ENCODE measurements around the gene DSE.

DNA sequence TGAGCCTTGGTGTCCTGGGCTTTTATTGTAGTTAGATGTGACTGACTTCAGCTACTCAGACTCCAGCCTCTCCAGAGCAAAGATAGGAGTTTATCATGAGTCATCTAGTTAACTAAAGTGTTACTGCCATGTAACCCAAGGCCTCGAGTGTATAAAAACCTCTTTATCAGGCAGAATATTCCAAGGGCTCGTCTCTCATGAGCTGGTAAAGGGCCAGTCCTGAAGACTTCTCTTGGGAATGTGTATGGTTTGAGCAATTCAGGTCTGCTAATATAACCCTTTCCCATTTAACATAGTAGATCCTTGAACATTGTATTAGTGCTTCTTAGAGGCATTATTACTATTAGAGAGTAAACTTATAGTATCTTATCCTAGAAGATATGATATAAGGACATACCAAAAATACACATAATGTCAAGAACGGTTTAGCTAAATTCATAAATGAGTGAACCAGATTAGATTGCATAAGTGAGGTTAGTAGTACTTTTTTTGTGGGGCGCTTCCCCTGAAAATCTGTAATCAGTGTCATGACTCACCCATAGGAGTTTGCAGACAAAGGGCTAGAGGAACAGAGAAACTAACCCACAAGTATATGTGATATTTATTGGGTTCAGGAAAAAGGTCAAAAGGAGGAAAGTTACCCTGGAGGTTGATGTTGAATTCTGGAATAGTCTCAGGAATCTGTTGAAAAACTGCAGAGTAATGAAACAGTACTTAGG is 16.0 kb downstream of the DSE start:
- no peak for TF ChIP-seq CTCF (IDR thresholded peaks at IDR 0.05)
- TF ChIP-seq POLR2AphosphoS5 (IDR thresholded peaks at IDR 0.05): no peak
- no peak for TF ChIP-seq POLR2A (IDR thresholded peaks at IDR 0.05)
